HL-60 (cell line): ENCODE results near the gene TBCC.

ENCODE experiments used
- CTCF ChIP-seq: IDR thresholded peaks from one replicate; pipeline ENCODE4 v1.5.1; 2011; ENCODE audit warnings: low read length, control low read depth, inconsistent platforms; ENCODE audit not compliant: insufficient read depth
- POLR2AphosphoS5 ChIP-seq: IDR thresholded peaks from 2 replicates; pipeline ENCODE4 v1.6.1; 2012; ENCODE audit warnings: low read depth

- TF ChIP-seq CTCF: no peak
- TF ChIP-seq POLR2AphosphoS5: no peak
These were observed 33.6 kb upstream of the TBCC start for GRCh38 chr6:42779521-42779920.
